Stimulated activated CD8-positive, alpha-beta memory T cell treated with anti-CD3 and anti-CD28 coated beads, Interleukin-12 subunit alpha, Interleukin-12 subunit beta, amount 100 ng/mL, for 24 hours (primary cell): Measurements from ENCODE around the gene KATNB1.
A peak's percentile ranks its signal among the peaks of the same experiment; 100 is the strongest.
"Not testable (repeated sequence)": the region's sequence is repeated elsewhere in the genome, so short reads cannot be mapped to it uniquely, and the experiment has no call there.

ENCODE experiments used
- DNase-seq: peaks from one replicate; pipeline ENCODE4 v3.0.0-alpha.2; 2020; ENCODE audit errors: extremely low read depth

The KATNB1 gene

DNA sequence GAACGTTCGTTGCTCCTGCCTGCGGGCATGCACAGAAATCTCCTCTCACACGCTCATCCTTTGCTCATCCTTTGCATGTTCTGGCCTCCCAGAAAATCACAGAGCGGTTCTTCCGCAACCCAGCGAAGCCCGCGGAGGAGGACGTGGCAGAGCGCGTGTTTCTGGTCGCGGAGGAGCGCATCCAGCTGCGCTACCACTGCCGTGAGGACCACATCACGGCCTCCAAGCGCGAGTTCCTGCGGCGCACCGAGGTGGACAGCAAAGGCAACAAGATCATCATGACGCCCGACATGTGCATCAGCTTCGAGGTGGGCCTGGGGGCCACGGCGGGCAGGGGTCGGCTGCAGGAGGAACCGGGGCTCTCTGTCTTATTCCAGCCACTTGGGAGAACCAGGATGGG lies 9.6 kb upstream of the KATNB1 start:
- no peak for DNase-seq

DNA sequence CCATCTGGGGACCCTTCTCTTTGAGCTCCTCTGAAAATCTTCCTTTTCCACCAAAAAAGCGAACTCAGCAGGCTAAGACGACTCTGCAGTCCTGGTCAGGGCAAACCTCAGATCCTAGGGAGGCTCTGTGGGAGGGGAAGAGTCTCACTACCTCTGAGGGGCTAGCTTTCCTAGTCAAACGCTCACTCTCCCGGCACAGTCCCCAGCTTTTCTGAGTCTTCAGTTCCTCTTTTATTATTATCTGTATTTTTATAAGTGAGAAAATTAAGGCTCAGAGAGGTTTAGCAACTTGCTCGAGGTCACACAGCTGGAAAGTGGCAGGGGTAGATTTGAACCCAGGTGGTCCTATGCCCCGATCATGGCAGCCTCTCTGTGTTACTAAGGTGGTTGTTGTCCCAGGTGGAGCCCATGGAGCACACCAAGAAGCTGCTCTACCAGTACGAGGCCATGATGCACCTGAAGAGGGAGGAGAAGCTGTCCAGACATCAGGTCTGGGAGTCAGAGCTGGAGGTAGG lies 9.1 kb upstream of the KATNB1 start:
- DNase-seq, result no peak

DNA sequence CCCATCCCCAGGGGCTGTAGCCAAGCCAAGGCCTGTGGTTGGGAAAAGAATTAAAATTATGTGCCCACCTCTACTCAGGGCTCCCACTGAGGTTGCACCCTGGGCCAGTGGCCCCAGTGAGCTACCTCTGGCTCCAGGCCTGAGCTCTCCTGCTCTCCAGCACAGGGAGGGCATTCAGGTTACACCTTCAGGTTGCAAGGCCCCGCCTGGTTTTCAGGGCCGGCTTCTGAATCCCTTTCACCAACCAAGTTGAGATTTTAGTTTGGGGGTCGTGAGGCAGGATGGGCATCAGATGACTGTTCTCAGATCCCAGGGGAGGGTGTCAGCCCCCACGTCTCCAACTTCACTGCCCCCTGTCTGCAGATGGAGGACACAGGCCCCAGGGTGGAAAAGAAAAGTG lies 8.0 kb upstream of the KATNB1 start:
- DNase-seq, result no peak

DNA sequence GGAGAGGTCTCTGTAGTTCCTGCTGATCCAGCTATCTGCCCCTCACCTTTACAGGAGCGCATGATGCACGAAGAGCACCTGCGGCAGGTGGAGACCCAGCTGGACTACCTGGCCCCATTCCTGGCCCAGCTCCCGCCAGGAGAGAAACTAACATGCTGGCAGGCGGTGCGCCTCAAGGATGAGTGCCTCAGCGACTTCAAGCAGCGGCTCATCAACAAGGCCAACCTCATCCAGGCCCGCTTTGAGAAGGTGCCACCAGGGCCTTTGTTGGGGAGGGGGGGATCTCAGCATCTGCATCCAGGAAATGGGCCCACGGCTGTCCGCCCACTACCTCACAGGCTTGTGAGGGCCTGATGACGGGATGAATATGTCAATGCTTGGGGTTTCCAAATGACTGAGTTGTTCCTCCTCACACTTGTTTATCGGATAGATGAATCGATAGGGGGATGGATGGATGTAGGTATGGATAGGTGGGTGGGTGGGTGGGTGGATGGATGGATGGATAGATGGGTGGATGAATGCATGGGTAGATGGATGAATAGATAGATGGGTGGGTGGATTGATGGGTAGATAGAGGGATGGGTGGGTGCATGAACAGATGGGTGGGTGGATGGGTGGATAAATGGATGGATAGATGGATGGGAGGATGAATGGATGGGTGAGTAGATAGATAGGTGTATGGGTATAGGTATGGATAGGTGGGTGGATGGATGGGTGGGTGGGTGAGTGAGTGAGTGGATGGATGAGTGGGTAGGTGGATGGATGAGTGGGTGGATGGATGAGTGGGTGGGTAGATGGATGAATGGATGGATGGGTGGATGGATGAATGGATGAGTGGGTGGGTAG lies 7.0 kb upstream of the KATNB1 start:
- DNase-seq, result no peak

DNA sequence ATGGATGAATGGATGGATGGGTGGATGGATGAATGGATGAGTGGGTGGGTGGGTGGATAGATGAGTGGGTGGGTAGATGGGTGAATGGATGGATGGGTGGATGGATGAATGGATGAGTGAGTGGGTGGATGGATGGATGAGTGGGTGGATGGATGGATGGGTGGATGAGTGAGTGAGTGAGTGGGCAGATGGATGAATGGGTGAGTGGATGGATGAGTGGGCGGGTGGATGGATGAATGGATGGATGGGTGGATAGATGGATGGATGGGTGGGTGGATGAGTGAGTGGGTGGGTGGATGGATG lies 6.4 kb upstream of the KATNB1 start:
- no peak for DNase-seq

DNA sequence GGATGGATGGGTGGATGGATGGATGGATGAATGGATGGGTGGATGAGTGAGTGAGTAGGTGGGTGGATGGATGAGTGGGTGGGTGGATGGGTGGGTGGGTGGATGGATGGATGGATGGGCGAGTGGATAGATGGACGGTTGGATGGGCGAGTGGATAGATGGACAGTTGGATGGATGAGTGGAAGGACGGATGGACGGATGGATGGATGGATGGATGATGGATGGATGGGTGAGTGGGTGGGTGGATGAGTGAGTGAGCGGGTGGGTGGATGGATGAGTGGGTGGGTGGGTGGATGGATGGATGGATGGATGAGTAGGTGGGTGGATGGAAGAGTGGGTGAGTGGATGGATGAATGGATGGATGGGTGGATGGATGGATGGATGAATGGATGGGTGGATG lies 5.7 kb upstream of the KATNB1 start:
- DNase-seq, result not testable (repeated sequence)

DNA sequence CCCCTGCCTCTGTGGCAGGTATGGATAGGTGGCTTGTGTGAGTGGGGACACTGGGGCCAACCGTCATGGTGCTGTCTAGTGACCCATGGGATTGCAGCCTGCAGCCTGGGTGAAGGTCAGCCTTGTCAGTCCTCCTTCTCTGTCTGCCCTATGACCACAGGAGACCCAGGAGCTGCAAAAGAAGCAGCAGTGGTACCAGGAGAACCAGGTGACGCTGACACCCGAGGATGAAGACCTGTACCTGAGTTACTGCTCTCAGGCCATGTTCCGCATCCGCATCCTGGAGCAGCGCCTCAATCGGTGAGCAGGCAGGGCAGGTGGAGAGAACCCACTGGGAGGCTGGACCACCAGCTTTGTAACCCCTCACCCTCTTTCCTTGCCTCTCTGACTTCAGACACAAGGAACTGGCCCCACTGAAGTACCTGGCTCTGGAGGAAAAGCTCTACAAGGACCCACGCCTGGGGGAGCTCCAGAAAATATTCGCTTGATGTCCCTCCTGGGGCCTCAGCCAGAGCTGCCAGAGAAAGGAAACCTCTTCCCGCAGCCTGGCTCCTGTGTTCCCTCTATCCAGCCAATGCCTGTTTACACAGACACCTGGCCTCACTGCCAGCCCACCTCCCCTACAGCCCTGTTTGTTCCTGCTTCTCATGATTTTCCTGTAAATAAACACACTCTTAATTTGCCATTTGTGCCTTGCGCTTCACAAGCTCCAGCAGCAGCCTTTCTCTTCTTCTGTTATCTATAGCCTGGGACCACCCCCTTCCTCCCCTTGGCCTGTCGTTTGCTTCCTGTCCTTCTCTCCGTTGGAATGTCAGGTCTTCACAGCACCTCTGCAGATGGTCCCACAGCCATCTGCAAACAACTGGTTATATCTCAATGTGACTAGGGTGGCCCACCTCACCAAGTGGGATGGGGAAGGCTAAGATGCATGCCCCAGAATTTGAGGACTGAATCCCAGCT lies 4.5 kb upstream of the KATNB1 start:
- DNase-seq, result no peak

DNA sequence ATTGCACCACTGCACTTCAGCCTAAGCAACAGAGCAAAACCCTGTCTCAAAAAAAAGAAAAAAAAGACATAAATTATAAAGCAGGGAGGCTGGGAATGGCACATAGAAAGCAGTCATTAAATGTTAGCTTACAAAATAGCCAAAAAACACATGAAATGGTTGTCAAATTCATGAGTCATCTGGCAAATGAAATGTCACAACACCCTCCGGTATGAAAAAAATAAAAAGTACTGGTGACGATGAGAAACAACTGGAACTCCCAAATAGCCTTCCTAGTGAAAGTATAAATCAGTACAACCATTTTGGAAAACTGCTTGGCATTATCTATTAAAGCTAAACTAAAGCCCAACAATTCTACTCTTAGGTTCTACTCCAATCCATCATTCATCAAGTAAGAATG lies 3.5 kb upstream of the KATNB1 start:
- no peak for DNase-seq

DNA sequence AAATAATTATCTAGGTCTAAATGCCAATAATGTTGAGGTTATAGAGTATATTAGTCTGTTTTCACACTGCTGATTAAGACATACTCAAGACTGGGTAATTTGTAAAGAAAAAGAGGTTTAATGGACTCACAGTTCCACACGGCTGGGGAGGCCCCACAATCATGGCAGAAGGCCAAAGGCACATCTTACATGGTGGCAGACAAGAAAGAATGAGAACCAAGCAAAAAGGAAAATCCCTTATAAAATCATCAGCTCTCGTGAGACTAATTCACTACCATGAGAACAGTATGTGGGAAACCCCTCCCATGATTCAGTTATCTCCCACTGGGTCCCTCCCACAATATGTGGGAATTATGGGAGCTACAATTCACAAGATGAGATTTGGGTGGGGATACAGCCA lies 2.9 kb upstream of the KATNB1 start:
- no peak for DNase-seq

DNA sequence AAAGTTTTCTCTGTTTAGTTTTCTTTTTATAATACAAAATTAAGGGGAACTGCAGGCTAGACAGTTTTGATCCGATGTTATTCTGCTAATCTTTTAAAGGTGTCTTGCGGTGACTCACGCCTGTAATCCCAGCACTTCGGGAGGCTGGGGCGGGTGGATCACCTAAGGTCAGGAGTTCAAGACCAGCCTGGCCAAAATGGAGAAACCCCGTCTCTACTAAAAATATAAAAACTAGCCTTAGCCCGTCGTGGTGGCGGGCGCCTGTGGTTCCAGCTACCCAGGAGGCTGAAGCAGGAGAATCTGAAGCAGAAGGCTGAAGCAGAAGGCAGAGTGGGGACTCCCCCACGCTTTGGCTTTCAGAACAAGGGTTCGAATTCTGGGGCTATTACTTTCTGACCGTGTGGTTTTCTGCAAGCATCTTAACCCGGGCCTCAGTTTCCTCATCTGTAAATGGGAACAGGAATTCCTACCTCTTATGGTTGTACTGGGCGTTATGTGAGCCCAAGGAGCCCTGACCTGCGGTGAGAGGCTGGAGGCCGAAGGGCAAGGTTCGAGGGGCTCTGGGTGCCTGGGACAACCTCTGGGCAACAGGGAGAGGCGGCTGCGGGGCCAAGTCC lies 1.2 kb upstream of the KATNB1 start:
- DNase-seq, result no peak

DNA sequence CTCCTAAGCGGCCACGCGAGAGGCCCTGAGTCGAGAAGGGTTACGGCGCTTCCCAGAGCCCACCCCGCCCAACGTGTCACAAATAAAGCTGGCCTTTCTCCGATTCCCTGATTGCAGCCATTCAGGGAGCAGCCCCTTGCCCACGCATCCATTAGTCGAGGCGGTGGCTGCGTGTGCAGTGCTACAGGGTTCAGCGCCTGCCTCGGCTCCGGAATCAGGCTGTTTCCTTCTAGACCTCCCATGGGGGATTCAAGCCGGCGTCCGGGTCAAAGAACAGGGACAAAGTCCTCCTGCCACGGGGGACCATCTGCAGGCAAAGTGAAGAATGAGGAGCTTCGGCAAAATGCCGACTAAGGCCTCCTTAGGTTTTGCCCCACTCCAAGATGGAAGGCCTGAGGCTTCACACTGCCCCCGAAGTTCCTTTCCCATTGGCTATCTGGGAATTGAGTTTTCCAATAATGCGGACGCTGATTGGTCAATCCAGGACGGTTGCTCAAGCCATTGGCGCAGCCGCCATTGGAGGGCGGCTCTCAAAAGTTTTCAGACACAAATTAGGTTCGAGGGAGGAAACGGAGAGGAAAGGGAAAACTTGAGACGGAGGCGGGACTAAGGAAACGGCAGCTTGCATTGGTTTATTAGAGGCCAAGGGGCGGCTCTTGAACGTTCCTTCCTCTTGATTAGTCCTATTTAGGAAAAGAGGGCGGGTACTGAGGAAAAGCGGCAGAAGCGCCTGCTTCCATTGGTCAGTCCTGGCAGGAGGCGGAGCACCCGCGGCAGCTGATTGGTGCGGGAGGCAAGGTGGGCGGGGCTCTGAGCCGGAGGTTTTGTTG lies 430 bp upstream of the KATNB1 start:
- DNase-seq, result peak; percentile 96

DNA sequence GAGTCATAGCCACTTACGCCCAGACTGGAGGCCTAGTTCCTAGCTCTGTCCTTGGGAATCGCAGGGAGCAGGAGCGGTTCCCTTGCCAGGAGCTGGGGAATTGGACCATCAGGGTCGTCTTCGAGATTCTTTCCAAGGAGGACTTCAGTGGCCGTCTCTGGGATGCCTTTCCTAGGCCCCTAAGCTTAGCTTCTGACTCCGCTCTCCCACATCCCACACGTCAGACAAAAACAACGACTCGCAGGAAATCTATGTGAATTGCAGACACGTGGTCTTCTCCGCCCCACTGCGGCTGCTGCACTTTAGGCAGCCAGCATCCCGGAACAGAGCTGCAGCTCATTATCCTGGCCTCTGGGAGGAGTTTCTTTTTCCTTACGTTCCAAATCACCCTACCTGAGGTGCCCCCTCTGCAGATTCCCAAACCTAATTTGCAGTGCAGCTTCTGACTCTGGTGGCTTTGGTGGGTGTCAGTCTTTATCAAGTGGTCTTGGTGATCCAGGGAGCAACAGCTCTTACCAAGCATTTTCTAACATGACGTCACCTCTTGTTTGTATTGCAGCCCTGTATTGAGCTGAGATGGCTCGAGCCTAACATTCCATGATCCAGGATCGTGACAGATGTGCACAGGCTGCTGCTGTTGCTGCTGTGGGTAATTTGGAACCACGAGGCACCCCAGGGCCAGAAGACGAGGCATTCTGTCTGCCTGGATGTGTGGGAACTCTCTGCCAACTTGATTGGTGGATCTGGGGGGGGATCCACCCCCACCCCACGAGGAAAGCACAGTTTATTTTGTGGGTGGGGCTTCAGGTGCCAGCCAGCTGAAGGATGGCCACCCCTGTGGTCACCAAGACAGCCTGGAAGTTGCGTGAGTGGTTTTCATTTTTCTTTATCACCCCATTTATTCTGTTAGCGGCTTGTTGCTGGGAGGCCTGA lies 1.1 kb downstream of the KATNB1 start:
- no peak for DNase-seq

DNA sequence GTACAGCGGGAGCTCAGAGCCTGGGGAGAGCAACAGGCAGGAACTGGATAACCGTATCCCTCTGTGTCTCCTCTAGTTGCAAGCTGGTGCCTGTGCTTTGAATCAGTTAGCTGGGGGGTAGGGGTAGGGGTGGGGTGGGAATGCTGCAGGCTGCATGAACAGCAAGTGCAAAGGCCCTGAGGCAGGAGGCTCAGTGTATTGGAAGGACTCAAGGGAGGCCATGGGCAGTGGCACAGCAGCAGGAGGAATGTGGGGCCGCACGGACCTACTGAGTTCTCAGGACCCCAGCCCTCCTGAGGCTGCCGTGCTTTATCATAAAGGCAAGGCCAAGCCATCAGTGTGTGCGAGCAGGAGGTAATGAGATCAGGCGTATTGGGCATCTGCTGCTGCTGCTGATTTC lies 3.3 kb downstream of the KATNB1 start:
- DNase-seq, result no peak

DNA sequence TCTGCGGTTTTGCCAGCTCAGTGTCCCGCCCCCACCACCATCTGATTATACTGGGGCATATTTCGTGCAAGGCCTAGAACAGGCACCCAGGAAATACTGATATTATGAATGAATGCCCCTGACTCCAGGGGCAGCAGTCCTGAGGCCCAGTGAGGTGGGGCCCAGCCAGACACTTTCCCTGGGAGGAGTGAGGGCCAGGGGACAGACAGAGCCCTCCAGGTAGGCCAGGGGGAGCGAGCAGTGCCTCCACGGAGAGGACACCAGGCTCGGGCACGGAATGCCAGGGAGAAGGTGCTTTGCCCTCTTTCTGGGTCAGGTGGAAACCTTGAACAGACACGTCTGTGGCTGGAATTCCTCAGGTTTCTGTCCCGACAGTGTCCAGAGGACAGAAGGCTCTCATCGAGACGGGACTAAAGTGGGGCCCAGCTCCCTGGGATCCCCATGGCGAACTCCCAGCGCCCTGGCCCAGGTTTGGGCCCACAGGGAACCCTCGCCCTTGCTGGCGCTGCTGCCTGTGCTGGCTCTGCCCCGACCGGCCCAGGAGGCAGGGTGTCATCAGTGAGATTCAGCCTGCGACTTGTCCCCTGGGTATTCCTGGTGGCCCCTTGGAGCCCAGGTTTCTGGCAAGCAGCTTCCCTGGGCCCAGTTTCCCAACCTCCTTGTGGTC lies 4.3 kb downstream of the KATNB1 start:
- DNase-seq, result no peak

DNA sequence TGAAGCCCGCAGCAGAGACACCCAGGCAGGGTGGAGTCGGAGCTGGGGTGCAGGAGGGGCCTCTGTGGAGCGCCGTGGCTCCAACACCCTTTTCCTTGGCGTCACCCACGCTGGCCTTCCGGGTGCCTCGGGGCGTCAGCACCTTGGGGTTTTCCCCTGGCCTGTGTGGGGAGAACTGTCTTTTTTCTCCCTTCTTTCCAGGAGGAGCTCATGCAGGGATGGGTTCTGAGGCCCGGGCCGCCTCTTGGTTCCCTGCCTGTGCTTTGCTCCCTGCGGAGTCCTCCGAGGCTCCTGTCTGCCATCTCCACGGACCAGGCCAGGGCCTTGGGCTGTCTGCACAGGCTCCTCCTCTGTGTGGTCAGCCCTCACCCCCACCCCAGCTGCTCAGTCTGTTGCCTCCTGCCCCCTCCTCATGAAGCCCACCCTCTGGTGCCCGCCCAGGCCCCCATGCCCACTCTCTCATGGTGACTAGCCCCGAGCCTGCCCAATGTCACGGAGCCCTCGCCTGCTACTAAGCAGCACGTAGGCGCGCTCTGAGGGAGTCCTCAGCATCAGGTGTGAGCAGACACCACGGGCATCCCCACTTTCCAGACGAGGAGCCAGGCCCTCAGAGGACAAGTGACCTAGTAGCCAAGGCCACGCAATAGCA lies 5.0 kb downstream of the KATNB1 start:
- DNase-seq, result no peak

DNA sequence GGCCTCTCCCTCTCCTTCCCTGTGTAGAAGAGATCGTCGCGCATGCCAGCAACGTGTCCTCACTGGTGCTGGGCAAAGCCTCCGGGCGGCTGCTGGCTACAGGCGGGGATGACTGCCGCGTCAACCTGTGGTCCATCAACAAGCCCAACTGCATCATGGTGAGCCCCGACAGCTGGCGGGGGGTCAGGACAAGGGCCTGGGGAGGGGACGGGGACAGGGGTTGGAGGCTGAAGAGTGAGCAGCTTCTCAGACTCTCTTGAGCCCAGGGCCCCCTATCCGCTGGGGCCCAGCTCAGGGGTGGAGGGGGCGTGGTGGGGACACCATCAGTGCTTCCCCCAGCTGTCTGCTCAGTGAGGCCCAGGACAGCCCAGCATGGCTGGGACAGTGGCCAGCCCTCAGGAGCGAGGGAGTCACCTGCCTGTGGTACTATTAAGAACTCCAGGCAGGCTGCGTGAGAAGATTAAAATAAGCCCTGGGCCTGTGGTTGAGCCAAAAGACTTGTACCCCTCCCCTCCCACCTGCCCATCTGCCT lies 6.2 kb downstream of the KATNB1 start:
- no peak for DNase-seq

DNA sequence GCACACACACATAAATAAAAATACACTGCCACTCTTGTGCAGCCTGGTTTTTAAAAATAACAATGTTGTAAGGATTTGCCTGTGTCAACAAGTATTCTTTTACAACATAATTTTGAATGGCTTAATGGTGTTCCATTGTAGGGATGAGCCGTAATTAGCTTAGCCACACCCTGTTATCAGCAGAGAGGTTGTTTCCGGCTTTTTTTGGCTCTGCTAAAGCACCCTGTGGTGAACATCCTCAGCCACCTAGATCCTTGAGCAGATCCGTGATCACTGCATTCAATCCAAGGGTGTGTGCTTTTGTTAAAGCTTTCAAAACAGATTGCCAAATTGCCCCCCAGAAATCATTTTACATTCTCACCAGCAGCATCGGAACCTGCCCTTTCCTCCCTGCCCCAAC lies 7.0 kb downstream of the KATNB1 start:
- DNase-seq, result no peak

DNA sequence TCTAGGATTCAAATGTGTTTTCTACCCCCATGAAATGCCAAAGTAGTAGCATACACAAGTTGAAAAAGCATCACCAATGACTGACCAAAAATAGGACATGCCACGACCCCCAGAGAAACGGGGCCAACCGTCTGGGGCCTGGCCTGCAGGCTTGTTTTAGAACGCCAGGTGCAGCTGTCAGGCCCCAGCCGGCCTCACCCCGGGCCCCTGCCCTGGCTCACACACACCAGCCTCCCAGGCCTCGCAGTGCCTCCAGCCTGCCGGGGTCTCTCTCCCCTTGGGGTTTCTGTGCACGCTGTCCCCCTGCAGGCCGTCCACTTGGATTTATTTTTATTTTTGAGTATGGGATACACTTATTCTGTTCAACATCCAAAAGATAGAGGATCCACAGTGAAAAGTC lies 7.9 kb downstream of the KATNB1 start:
- no peak for DNase-seq
